HG02798 (cell line): Measurements from ENCODE around the gene ZFR2.
"Not testable (repeated sequence)": the region's sequence is repeated elsewhere in the genome, so short reads cannot be mapped to it uniquely, and the experiment has no call there.

Experiments
- ATAC-seq: cut with Tn5 transposase; IDR thresholded peaks from one replicate; pipeline ENCODE4 v1.9.1; 2021; ENCODE audit warnings: mild to moderate bottlenecking; ENCODE audit not compliant: unreplicated experiment, poor library complexity

ZFR2 gene

GRCh38 chr19:3879656-3880055, 10.8 kb upstream of the ZFR2 start:
- ATAC-seq: no peak

DNA sequence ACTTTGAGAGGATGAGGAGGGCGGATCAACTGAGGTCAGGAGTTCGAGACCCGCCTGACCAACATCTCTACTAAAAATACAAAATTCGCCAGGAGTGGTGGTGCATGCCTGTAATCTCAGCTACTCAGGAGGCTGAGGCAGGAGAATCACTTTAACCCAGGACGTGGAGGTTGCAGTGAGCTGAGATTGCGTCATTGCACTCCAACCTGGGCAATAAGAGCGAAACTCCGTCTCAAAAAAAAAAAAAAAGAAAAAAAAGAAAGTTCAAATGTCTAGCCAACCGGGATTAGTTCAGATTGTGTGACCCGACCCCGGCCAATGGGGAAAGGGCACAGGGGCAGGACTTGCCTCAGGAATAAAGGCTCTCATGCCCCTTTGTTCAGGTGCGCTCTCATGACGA, 5.9 kb upstream of the ZFR2 start:
- not testable (repeated sequence) for ATAC-seq

DNA sequence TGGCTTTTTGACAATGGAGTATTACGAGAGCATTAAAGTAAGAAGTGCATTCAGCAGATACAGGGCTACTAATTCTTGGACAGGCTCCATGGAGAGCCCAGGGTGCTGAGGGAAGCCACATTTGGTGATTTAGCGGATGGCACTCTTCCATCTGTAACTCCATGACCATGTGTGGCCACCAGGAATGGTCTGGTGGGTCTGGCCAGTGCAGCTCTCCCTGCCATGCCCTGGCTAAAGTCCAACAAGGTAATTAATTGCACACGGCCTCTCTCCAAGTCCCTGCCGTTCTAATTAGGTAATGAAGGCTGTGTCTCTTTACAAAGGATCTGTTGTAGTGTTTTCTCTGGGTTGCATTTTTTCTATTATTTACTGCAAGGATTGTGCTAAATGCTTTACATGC, 4.3 kb upstream of the ZFR2 start:
- no peak for ATAC-seq

DNA sequence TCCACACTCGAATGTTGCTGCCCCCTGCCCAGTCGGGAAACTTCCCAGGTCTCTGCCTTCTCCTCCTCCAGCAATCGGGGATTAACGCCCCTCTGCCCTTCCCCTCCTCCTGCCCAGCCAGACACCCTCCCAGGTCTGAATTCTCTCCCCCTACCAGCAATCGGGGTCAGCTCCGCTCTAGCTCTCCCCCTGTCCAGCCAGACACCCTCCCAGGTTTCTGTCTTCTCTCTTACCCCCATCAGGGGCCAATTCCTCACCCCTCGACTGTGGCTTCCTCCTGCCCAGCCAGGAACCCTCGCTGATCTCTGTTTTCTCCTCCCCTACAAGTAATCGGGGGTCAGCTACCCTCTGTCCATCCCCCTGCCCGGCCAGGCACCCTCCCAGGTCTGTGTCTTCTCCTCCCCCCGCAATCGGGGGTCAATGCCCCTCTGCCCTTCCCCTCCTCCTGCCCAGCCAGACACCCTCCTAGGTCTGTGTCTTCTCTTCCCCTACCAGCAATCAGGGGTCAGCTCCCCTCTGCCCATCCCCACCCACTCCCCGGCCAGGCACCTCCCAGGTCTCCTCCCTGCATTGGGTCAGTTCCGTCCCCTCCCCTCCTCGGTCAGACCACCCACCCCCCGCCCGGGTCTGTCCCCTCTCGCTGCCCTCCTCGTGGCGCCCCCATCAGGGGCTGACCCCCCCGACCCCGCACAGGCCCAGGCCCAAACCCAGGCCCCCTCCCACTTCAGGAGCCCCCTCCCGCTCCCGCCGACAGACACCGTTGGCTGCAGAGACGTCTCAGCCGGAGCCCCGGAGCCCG, 668 bp downstream of the ZFR2 start:
- no peak for ATAC-seq

- no peak for ATAC-seq
These were observed 1.8 kb downstream of the ZFR2 start for GRCh38 chr19:3866910-3867638.

DNA sequence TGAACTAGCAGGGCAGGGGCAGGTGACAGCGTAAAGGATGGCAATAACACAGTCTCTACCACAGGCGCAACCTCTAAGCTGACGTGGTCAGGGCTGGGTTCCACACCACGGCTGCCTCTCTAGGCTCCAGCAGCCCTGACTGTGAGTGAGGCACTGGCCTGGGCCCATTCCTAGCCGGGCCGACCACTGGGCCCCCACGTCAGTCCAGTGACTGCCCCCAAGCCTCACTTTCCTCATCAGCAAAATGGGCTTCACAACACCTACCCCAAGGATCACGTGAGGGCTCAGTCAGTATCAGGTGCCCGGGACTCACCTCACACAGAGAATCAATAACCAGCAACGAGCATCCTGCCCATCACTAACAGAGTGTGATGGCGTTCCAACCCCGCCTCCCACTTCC, 5.2 kb downstream of the ZFR2 start:
- no peak for ATAC-seq

DNA sequence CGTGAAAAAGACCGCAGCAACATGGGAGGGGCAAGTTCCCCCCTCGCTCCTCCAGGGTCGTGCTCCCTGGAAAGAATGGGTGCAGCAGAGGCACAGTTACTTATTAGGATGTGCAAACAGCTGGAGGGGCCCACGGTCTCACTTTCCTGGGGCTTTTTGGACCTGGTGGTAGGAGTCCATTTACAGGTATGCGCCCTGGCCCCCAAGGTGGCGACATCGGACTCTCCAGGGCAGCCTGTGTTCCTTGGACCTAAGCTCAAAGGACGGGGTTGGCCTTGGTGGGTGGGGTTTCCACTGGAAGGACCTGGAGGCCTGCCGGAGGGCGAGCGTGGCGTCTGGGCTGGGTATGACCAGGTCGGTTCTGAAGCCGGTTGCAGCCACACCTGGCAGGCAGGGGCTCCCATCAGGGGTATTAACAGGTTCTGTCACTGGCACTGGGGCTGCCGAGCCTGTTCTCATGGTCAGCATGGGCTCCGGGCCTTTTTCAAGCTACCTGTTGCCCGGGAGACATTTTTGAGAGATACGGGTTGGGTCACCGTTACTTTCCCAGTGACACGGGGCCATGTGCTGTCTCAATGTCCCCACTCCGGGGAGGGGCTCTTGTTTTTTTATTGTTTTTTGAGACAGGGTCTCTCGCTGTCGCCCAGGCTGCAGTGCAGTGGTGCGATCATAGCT, 5.9 kb downstream of the ZFR2 start:
- ATAC-seq: no peak

- no peak for ATAC-seq
These were observed 8.3 kb downstream of the ZFR2 start for GRCh38 chr19:3860499-3860898.

DNA sequence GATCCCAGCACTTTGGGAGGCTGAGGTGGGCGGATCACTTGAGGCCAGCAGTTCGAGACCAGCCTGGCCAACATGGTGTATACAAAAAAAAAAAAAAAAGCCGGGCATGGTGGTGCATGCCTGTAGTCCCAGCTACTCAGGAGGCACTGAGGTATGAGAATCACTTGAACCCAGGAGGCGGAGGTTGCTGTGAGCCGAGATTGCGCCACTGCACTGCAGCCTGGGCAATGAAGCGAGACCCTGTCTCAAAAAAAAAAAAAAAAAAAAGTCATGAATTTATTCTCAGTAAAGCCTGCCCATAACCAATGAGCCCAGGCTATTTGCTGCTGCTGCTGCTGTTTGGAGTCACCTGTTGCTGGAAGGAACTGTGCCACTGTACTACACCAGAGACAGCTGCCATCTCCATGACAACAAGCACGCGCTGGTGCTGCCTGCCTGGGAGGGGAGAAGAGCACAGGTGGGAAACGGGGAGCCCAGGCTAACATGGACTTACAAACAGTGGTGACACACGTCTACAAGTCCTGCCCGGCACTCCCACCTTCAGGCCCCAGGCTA, 11.3 kb downstream of the ZFR2 start:
- no peak for ATAC-seq

DNA sequence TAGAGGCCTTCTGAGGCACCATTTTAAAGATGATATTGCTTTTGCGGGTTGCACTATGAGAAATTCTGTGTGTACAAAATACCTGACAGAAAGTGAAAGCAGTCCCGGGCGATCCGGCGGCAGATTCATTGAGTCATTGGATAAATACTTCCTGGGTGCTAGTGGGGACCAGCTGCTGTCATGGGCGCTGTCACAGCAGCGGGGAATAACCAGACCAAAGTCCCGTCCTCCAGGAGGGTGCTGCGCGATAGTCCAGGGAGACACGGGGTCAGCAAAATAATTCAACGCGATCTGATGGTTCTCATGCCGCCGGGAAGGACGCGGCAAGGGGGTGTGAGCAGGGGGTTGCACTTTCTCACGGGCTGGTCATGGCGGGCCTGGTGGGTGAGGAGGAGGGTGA, 13.5 kb downstream of the ZFR2 start:
- no peak for ATAC-seq

DNA sequence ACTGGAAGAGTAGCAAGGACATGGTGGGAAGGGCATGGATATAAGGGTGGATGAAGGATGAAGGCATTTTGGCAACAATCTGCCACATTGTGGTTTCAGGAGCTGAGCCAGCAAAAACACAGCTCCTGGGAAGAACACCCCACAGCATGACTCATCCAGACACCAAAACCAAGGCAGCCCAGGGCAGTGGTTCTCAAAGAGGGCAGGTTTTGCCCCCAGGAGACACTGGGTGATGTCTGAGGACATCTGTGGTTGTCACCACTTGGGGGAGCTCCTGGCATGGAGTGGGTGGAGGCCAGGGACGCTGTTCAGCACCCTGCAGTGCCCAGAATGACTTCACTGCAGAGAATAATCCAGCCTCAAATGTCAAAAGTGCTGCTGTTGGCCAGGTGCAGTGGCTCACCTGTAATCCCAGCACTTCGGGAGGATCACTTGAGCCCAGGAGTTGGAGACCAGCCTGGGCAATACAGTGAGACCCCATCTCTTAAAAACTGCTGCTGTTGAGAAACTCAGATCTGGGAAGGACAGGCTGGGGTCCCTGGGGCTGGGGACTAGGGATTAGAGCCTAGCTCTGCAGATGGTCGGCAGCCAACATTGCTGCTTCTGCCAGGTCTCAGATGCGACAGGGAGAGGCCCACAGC, 16.1 kb downstream of the ZFR2 start:
- no peak for ATAC-seq

DNA sequence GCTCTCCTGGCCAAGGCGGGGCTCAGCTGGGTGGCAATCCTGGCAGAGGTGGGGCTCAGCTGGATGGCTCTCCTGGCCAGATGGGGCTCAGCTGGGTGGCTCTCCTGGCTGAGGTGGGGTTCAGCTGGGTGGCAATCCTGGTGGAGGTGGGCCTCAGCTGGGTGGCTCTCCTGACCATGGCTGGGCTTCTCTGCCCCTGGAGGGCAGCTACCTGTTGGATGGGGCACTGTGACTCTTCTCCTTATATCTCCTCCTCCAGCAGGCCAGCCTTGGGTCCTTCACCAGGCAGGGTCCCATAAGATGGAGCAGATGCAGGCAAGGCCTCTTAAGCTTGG, 16.7 kb downstream of the ZFR2 start:
- ATAC-seq: no peak

- ATAC-seq: no peak
These were observed 17.3 kb downstream of the ZFR2 start for GRCh38 chr19:3851254-3852176.

- ATAC-seq: no peak
These were observed 18.4 kb downstream of the ZFR2 start for GRCh38 chr19:3850320-3850972.

GRCh38 chr19:3849787-3850186, 19.1 kb downstream of the ZFR2 start:
- no peak for ATAC-seq

GRCh38 chr19:3849092-3849491, 19.7 kb downstream of the ZFR2 start:
- no peak for ATAC-seq

DNA sequence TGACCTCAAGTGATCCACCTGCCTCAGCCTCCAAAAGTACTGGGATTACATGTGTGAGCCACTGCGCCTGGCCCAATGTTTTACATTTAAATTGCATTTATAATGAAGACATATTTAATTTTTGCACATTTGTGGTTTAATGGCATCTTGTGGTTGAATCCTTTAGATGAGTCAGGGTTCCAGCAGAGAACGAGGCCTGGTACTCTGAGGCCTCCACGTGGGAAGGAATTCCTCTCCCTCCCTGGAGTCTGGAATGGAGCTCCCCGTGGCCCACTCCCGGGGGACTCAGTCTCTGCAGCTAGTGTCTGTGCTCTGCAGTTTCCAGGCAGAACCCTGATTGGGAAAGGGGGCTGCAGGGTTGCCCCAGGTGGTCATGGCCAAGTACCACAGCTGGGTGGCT, 24.2 kb downstream of the ZFR2 start:
- ATAC-seq: no peak

- no peak for ATAC-seq
These were observed 25.9 kb downstream of the ZFR2 start for GRCh38 chr19:3842948-3843347.

GRCh38 chr19:3840804-3841203, 28.0 kb downstream of the ZFR2 start:
- ATAC-seq: no peak
